HepG2 (cell line): ENCODE data around the gene MINDY1. TPM values are rescaled to one million over a fixed set of nuclear protein-coding genes. Genes with fewer than 3 reads are reported as not detected.

Experiments
- ADNP ChIP-seq: sonication (generic); formaldehyde crosslinking; IDR thresholded peaks from 2 replicates; pipeline ENCODE4 v1.4.0; 2020; ENCODE audit warnings: missing genetic modification reagents
- CREBL2 ChIP-seq: sonication (generic); formaldehyde crosslinking; IDR thresholded peaks from 2 replicates; pipeline ENCODE4 v1.8.1; 2023; ENCODE audit warnings: missing genetic modification reagents, mild to moderate bottlenecking, borderline replicate concordance
- GABPB1 ChIP-seq: IDR thresholded peaks from 2 replicates; pipeline ENCODE4 v1.6.1; 2016; ENCODE audit warnings: mild to moderate bottlenecking, missing genetic modification reagents, moderate library complexity, missing compliant biosample characterization
- HDAC1 ChIP-seq: sonication (generic); formaldehyde crosslinking; IDR thresholded peaks from 2 replicates; pipeline ENCODE4 v1.5.1; 2020; ENCODE audit warnings: mild to moderate bottlenecking, missing genetic modification reagents
- MEF2D ChIP-seq: sonication (generic); formaldehyde crosslinking; IDR thresholded peaks from 2 replicates; pipeline ENCODE4 v1.5.1; 2020; ENCODE audit warnings: mild to moderate bottlenecking, missing genetic modification reagents
- NCOA1 ChIP-seq: sonication (generic); formaldehyde crosslinking; IDR thresholded peaks from 2 replicates; pipeline ENCODE4 v1.9.0; 2021; ENCODE audit warnings: missing genetic modification reagents
- NFYB ChIP-seq: sonication (generic); formaldehyde crosslinking; IDR thresholded peaks from 2 replicates; pipeline ENCODE4 v1.4.0; 2020; ENCODE audit warnings: missing genetic modification reagents
- PITX1 ChIP-seq: sonication (generic); formaldehyde crosslinking; IDR thresholded peaks from 2 replicates; pipeline ENCODE4 v1.5.1; 2020; ENCODE audit warnings: mild to moderate bottlenecking, missing genetic modification reagents
- RARA ChIP-seq: IDR thresholded peaks from 2 replicates; pipeline ENCODE4 v1.6.1; 2016; ENCODE audit warnings: missing genetic modification reagents, missing compliant biosample characterization
- STAG1 ChIP-seq: sonication (generic); formaldehyde crosslinking; IDR thresholded peaks from 2 replicates; pipeline ENCODE4 v1.4.0; 2020; ENCODE audit warnings: missing genetic modification reagents
- TBX3 ChIP-seq: fragments of 450-650 bp; IDR thresholded peaks from 2 replicates; pipeline ENCODE4 v1.6.1; 2017; ENCODE audit warnings: antibody characterized with exemption, mild to moderate bottlenecking, inconsistent platforms, borderline replicate concordance
- ZBTB8A ChIP-seq: sonication (generic); formaldehyde crosslinking; IDR thresholded peaks from 2 replicates; pipeline ENCODE4 v1.4.0; 2020; ENCODE audit warnings: mild to moderate bottlenecking, low read depth, missing genetic modification reagents, borderline replicate concordance
- ZMYM2 ChIP-seq: sonication (generic); formaldehyde crosslinking; IDR thresholded peaks from 2 replicates; pipeline ENCODE4 v1.8.0; 2022; ENCODE audit warnings: mild to moderate bottlenecking, missing genetic modification reagents
- ZNF333 ChIP-seq: sonication (generic); formaldehyde crosslinking; IDR thresholded peaks from 2 replicates; pipeline ENCODE4 v1.4.0; 2020; ENCODE audit warnings: mild to moderate bottlenecking, missing genetic modification reagents, borderline replicate concordance
- ZNF564 ChIP-seq: sonication (generic); formaldehyde crosslinking; IDR thresholded peaks from 2 replicates; pipeline ENCODE4 v1.8.1; 2023; ENCODE audit warnings: mild to moderate bottlenecking, missing genetic modification reagents
- ZNF609 ChIP-seq: sonication (generic); formaldehyde crosslinking; IDR thresholded peaks from 2 replicates; pipeline ENCODE4 v1.4.0; 2020; ENCODE audit warnings: mild to moderate bottlenecking, missing genetic modification reagents, borderline replicate concordance
- ZNF660 ChIP-seq: sonication (generic); formaldehyde crosslinking; IDR thresholded peaks from 2 replicates; pipeline ENCODE4 v1.5.1; 2020; ENCODE audit warnings: mild to moderate bottlenecking, low read depth, missing genetic modification reagents, borderline replicate concordance
- ZNF883 ChIP-seq: sonication (generic); formaldehyde crosslinking; IDR thresholded peaks from 2 replicates; pipeline ENCODE4 v1.5.1; 2020; ENCODE audit warnings: mild to moderate bottlenecking, missing genetic modification reagents; ENCODE audit errors: not compliant biosample characterization
- ZUFSP ChIP-seq: sonication (generic); formaldehyde crosslinking; IDR thresholded peaks from 2 replicates; pipeline ENCODE4 v1.9.0; 2021; ENCODE audit warnings: missing genetic modification reagents, mild to moderate bottlenecking, borderline replicate concordance
- ZXDC ChIP-seq: sonication (generic); formaldehyde crosslinking; IDR thresholded peaks from 2 replicates; pipeline ENCODE4 v1.5.0; 2020; ENCODE audit warnings: mild to moderate bottlenecking, missing genetic modification reagents
- polyA plus RNA-seq, 8 experiments: library from polyadenylated mRNA; depleted of rRNA in 3 of 8; stranded (reverse) in 7 of 8; unstranded in 1 of 8; fragments of >200 nt; fragmentation: Illumina TruSeq in 4 of 8; extraction: Trizol in 4 of 8; gene quantifications; 2 replicates each; pipeline versions ENCODE4 v1.2.1 to v1.2.3, GENCODE V29; 2011 to 2016; ENCODE audit warnings: low read depth in 4 of 8, missing spikeins in 1 of 8, mixed read lengths in 1 of 8; ENCODE audit not compliant: insufficient read depth in 1 of 8
- total RNA-seq, 5 experiments: library from RNA; depleted of rRNA; stranded (reverse); fragments of >200 nt; fragmentation: Illumina TruSeq; extraction: Trizol; gene quantifications; 2 replicates each; pipeline ENCODE4 v1.2.3, GENCODE V29; 2016; ENCODE audit warnings: low read depth in 1 of 5

Gene MINDY1
- total and polyA plus RNA-seq, 2 of the 13 experiments (the other 11 are each of a cell fraction or from before 2014, with no cell fraction given) = 11.1 to 15.0 TPM

- TF ChIP-seq CREBL2 (CRISPR knock-in tag) = no peak
- TF ChIP-seq ZNF564 (CRISPR knock-in tag) = no peak
- TF ChIP-seq GABPB1 (CRISPR knock-in tag) = peak; percentile 43; the same call in 1 of the 2 replicates
- TF ChIP-seq ZNF609 (CRISPR knock-in tag) = peak; percentile 65; the same call in 1 of the 2 replicates
- peak; percentile 66; the same call in 1 of the 2 replicates for TF ChIP-seq TBX3
- TF ChIP-seq ZUFSP = no peak
- no peak for TF ChIP-seq ZNF660
- TF ChIP-seq STAG1 = no peak; the same call in 1 of the 2 replicates
- TF ChIP-seq ZXDC (CRISPR knock-in tag) = no peak
- TF ChIP-seq PITX1 (CRISPR knock-in tag) = 0 out of 2 replicates have a peak, but pooled peaks have one; percentile 47
- no peak for TF ChIP-seq ZNF333 (CRISPR knock-in tag)
- TF ChIP-seq HDAC1 (CRISPR knock-in tag) = peak; percentile 86
- peak; percentile 58 for TF ChIP-seq MEF2D (CRISPR knock-in tag)
- TF ChIP-seq ADNP (CRISPR knock-in tag) = peak; percentile 95
- no peak for TF ChIP-seq NCOA1 (CRISPR knock-in tag)
- TF ChIP-seq NFYB (CRISPR knock-in tag) = no peak
- peak; percentile 80 for TF ChIP-seq RARA (CRISPR knock-in tag)
- no peak for TF ChIP-seq ZNF883 (CRISPR knock-in tag)
- peak; percentile 97 for TF ChIP-seq ZMYM2 (CRISPR knock-in tag)
- no peak for TF ChIP-seq ZBTB8A (CRISPR knock-in tag)
Measured at GRCh38 chr1:151012684-151013471, 6.2 kb upstream of the MINDY1 start (continued).
